ENCODE results near the gene TAC4.
"Not testable (repeated sequence)": the region's sequence is repeated elsewhere in the genome, so short reads cannot be mapped to it uniquely, and the experiment has no call there.

Gene TAC4

GRCh38 chr17:49842846-49843245 lies 5.0 kb downstream of the TAC4 start:
- Mint-ChIP-seq H3K27me3 (no peaks in the 10 kb centered on the region), H3K4me3 (no peak overlapping the region), H3K9me3 (no peaks in the 10 kb centered on the region), H3K27ac (peak overlapping the region; percentile 76), H3K4me1 (ENCODE audit: low read depth) (peaks cover 36% of the 10 kb centered on the region), H3K36me3 (ENCODE audit: low read depth) (peaks cover 64% of the 10 kb centered on the region)
- intact Hi-C loops (cut with micrococcal nuclease) = no loop called here

DNA sequence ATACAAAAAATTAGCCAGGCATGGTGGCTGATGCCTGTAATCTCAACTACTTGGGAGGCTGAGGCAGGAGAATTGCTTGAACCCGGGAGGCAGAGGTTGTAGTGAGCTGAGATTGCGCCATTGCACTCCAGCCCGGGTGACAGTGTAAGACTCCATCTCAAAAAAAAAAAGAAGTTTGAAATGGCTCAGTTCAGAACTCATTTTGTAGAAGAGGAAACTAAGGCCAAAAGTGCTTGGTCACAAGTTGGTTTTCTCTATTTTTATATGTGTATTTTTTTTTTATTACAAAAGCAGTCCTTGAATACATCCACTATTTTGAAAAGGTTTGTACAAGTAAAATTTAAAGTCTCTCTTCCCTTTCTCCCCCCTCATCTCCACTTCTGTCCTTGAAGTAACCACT lies 5.5 kb downstream of the TAC4 start:
- Mint-ChIP-seq H3K36me3 (ENCODE audit: low read depth) (peaks cover 64% of the 10 kb centered on the region), H3K4me3 (no peak overlapping the region), H3K9me3 (no peaks in the 10 kb centered on the region), H3K27me3 (no peaks in the 10 kb centered on the region), H3K27ac (peak overlapping the region; percentile 76), H3K4me1 (ENCODE audit: low read depth) (peaks cover 36% of the 10 kb centered on the region)
- intact Hi-C loops (cut with micrococcal nuclease) = no loop called here

- H3K36me3 Mint-ChIP-seq (ENCODE audit: low read depth) = peaks cover 64% of the 10 kb centered on the region
- peaks cover 36% of the 10 kb centered on the region for H3K4me1 Mint-ChIP-seq (ENCODE audit: low read depth)
- intact Hi-C loops (cut with micrococcal nuclease) = no loop called here
- no peaks in the 10 kb centered on the region for H3K27me3 Mint-ChIP-seq
- H3K4me3 Mint-ChIP-seq = no peak overlapping the region
- no peaks in the 10 kb centered on the region for H3K9me3 Mint-ChIP-seq
- H3K27ac Mint-ChIP-seq = peak overlapping the region; percentile 76
Measured at GRCh38 chr17:49841548-49841947, 6.3 kb downstream of the TAC4 start.

GRCh38 chr17:49839455-49839854 lies 8.4 kb downstream of the TAC4 start:
- H3K36me3 Mint-ChIP-seq (ENCODE audit: low read depth) = peaks cover 69% of the 10 kb centered on the region
- H3K4me3 Mint-ChIP-seq = no peak overlapping the region
- intact Hi-C loops (cut with micrococcal nuclease) = no loop called here
- peaks cover 25% of the 10 kb centered on the region for H3K4me1 Mint-ChIP-seq (ENCODE audit: low read depth)
- no peaks in the 10 kb centered on the region for H3K9me3 Mint-ChIP-seq
- no peaks in the 10 kb centered on the region for H3K27me3 Mint-ChIP-seq
- H3K27ac Mint-ChIP-seq = no peak overlapping the region

GRCh38 chr17:49836111-49837030 lies 11.5 kb downstream of the TAC4 start:
- Mint-ChIP-seq H3K4me3 (no peak overlapping the region), H3K9me3 (no peaks in the 10 kb centered on the region), H3K27ac (no peak overlapping the region), H3K4me1 (ENCODE audit: low read depth) (peaks cover 24% of the 10 kb centered on the region), H3K36me3 (ENCODE audit: low read depth) (peaks cover 83% of the 10 kb centered on the region), H3K27me3 (no peaks in the 10 kb centered on the region)
- intact Hi-C loops (cut with micrococcal nuclease) = no loop called here

DNA sequence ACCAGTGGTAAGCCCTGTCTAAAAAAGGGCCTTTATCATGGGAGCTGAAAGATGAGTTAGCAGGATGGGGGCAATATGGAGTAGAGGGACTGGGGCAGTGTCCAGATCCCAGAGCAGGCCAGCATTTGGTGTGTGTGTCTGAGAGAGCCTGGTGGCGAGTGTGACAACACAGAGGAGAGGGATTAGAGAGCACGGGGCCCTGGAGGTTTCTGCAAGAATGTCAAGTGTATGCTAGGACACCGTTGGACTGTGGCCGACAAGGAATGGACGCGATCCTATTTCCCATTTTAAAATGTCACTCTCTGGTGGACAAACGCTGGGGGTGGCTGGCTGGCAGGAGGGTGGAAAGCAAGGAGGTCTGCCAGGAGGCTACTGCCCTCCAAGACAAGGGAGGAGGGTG lies 12.4 kb downstream of the TAC4 start:
- intact Hi-C loops (cut with micrococcal nuclease) = no loop called here
- no peak overlapping the region for H3K27ac Mint-ChIP-seq
- peaks cover 92% of the 10 kb centered on the region for H3K36me3 Mint-ChIP-seq (ENCODE audit: low read depth)
- no peak overlapping the region for H3K4me3 Mint-ChIP-seq
- H3K4me1 Mint-ChIP-seq (ENCODE audit: low read depth) = peaks cover 22% of the 10 kb centered on the region
- no peaks in the 10 kb centered on the region for H3K9me3 Mint-ChIP-seq
- H3K27me3 Mint-ChIP-seq = no peaks in the 10 kb centered on the region

GRCh38 chr17:49834118-49834743 lies 13.6 kb downstream of the TAC4 start:
- no peak overlapping the region for H3K4me3 Mint-ChIP-seq
- H3K27ac Mint-ChIP-seq = peak overlapping the region; percentile 81
- no peaks in the 10 kb centered on the region for H3K27me3 Mint-ChIP-seq
- peaks cover 23% of the 10 kb centered on the region for H3K4me1 Mint-ChIP-seq (ENCODE audit: low read depth)
- H3K36me3 Mint-ChIP-seq (ENCODE audit: low read depth) = peaks cover 94% of the 10 kb centered on the region
- intact Hi-C loops (cut with micrococcal nuclease) = no loop called here
- H3K9me3 Mint-ChIP-seq = no peaks in the 10 kb centered on the region

DNA sequence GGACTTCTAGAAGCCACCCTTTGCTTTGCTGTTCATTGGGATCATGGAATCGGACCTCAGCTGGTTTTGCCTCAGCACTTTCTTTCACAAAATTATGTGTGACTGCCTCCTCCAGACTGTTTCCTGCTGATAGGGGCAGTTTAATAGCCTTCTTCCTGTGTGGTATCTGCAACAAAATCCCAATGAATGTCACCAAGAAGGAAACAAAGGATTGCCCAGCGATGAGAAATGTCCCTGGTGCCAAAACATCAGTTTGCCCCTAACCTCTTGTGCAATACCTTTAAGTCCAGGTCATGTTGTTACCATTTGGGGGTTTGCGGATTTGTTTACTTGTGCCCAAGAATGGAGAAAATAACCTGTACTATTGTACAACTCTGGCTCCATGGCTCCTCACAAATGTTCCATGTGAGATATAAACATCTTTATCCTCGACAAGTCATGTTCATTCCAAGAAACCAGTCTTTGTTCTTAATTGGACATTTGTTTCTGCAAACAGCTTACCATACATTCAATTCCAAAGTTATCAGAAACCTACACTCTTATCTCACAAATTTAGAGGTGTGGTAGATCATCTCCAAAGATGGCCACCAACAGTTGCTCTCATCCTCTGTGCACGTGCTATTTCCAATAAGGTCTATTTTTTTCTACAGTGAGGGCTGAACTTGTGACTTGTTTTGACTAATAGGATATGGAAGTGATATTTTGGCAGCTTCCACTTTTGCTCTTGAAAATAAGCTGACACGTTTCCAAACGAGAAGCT lies 14.8 kb downstream of the TAC4 start:
- Mint-ChIP-seq H3K4me3 (peak overlapping the region; percentile 5), H3K27me3 (no peaks in the 10 kb centered on the region), H3K36me3 (ENCODE audit: low read depth) (peaks cover 94% of the 10 kb centered on the region), H3K4me1 (ENCODE audit: low read depth) (peaks cover 35% of the 10 kb centered on the region), H3K27ac (peak overlapping the region; percentile 81), H3K9me3 (no peaks in the 10 kb centered on the region)
- intact Hi-C loops (cut with micrococcal nuclease) = no loop called here

DNA sequence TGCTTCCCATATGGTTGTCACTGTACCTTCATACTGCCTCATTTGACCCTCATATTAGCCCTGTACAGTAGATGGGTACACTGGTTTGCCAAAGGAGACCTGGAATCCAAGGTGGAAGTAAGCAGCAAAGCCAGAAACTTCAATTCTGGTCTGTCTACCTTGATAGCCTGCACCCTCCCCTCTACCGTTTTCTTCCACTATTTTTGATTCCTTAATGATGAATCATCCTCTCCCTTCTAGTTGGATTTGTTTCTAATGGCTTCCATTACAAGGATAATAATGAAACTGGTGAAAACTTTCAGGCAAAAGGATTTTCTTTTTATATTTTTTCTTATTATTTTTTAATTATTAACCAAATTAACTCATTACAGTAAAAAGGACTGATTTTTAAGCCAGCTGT lies 17.3 kb downstream of the TAC4 start:
- peaks cover 94% of the 10 kb centered on the region for H3K36me3 Mint-ChIP-seq (ENCODE audit: low read depth)
- no peak overlapping the region for H3K27ac Mint-ChIP-seq
- H3K4me3 Mint-ChIP-seq = no peak overlapping the region

DNA sequence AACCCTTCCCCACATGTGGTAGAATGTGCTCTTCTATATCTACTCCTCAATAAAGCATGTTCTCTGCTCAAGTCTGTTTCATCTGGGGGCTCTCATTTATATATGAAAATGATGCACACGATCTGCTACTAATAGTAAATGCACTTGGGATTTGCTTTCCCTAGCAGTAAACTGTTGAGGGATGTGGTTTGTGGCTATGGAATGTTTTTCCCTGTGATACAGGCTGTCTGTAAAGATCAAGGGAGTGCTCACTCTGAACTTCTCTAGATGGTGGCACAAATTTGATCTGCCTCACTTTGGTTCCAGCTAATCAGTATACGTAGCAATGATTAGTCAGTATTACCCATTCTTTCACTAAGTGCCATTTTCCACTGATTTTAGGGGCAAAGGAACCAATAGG lies 18.8 kb downstream of the TAC4 start:
- intact Hi-C loops (cut with micrococcal nuclease) = no loop called here
- Mint-ChIP-seq H3K4me1 (ENCODE audit: low read depth) (peaks cover 40% of the 10 kb centered on the region), H3K4me3 (no peak overlapping the region), H3K36me3 (ENCODE audit: low read depth) (peaks cover 91% of the 10 kb centered on the region), H3K9me3 (no peaks in the 10 kb centered on the region), H3K27ac (peak overlapping the region; percentile 74), H3K27me3 (no peaks in the 10 kb centered on the region)

More for the DNA sequence above, 17.3 kb downstream of the TAC4 start:
- intact Hi-C loops (cut with micrococcal nuclease) = no loop called here
- Mint-ChIP-seq H3K9me3 (no peaks in the 10 kb centered on the region), H3K4me1 (ENCODE audit: low read depth) (peaks cover 43% of the 10 kb centered on the region), H3K27me3 (no peaks in the 10 kb centered on the region)

DNA sequence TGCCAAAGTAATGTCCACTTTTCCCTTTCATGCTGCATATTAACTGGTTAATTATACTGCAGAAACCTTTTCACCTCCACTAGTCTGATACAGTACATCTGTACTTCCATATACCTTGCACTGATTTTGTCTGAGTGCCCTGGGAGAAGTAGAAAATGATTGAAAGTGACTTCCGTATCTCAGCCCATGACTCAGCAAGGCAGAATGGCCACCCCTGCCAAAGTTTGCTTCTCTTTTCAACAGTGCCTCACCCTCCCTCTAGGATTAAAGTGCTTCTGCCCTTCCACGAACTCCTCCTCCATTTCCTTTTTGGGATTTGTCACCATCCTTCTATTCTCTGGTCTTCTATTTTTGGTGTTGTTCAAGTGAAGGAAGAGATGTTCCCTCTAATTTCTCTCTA lies 19.5 kb downstream of the TAC4 start:
- H3K36me3 Mint-ChIP-seq (ENCODE audit: low read depth) = peaks cover 96% of the 10 kb centered on the region
- H3K4me1 Mint-ChIP-seq (ENCODE audit: low read depth) = peaks cover 34% of the 10 kb centered on the region
- H3K9me3 Mint-ChIP-seq; H3K4me3 Mint-ChIP-seq; H3K27me3 Mint-ChIP-seq; intact Hi-C loops (cut with micrococcal nuclease): not testable (repeated sequence)
- H3K27ac Mint-ChIP-seq = peak overlapping the region; percentile 74

- H3K9me3 Mint-ChIP-seq = no peaks in the 10 kb centered on the region
- peaks cover 93% of the 10 kb centered on the region for H3K36me3 Mint-ChIP-seq (ENCODE audit: low read depth)
- no peak overlapping the region for H3K4me3 Mint-ChIP-seq
- no peak overlapping the region for H3K27ac Mint-ChIP-seq
- intact Hi-C loops (cut with micrococcal nuclease) = no loop called here
- H3K27me3 Mint-ChIP-seq = no peaks in the 10 kb centered on the region
- H3K4me1 Mint-ChIP-seq (ENCODE audit: low read depth) = peaks cover 43% of the 10 kb centered on the region
Measured at GRCh38 chr17:49825645-49826044, 22.2 kb downstream of the TAC4 start.

DNA sequence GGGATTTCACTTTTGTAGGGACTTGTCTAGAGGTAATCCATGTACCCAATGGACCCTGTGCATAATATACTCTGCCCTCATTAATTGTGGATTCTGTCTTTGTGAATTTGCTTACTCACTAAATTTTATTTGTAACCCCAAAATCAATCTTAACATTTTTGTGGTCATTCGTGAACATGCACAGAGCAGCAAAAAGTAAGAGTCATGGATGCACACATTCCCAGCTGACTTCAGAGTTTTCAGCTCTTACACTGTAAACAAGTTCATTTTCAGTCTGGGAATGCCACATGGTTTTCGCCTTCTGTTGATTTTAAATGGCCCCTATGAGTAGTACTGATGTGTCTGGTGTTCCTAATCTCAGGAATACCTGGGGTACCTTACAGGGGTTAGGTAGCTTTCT lies 24.3 kb downstream of the TAC4 start:
- peaks cover 93% of the 10 kb centered on the region for H3K36me3 Mint-ChIP-seq (ENCODE audit: low read depth)
- H3K4me3 Mint-ChIP-seq = no peak overlapping the region

GRCh38 chr17:49822829-49823228 lies 25.0 kb downstream of the TAC4 start:
- no peak overlapping the region for H3K4me3 Mint-ChIP-seq
- H3K36me3 Mint-ChIP-seq (ENCODE audit: low read depth) = peaks cover 93% of the 10 kb centered on the region
- H3K9me3 Mint-ChIP-seq = no peaks in the 10 kb centered on the region
- H3K4me1 Mint-ChIP-seq (ENCODE audit: low read depth) = peaks cover 31% of the 10 kb centered on the region
- H3K27me3 Mint-ChIP-seq = no peaks in the 10 kb centered on the region
- H3K27ac Mint-ChIP-seq = peak overlapping the region; percentile 80
- intact Hi-C loops (cut with micrococcal nuclease) = no loop called here

More for the DNA sequence above, 24.3 kb downstream of the TAC4 start:
- intact Hi-C loops (cut with micrococcal nuclease) = no loop called here
- Mint-ChIP-seq H3K9me3 (no peaks in the 10 kb centered on the region), H3K27me3 (no peaks in the 10 kb centered on the region), H3K27ac (peak overlapping the region; percentile 80), H3K4me1 (ENCODE audit: low read depth) (peaks cover 39% of the 10 kb centered on the region)

Measured in dendritic cell treated with granulocyte-macrophage colony-stimulating factor and Interleukin-4, amounts not matched to agents 40 ng/mL and 50 ng/mL, for 4 days (primary cell).